Right lobe of liver (tissue), 4 donors: ENCODE data around the gene CREB3L4.

Experiments
- CTCF ChIP-seq, 4 donors: fragments of 200-600 bp in 3 of 4; fragments of 450-650 bp in 1 of 4; IDR thresholded peaks; one replicate each; pipeline versions ENCODE4 v1.5.1 to v1.8.0; 2016 to 2022; ENCODE audit warnings: antibody characterized with exemption in 4 of 4, mild to moderate bottlenecking in 2 of 4
- POLR2A ChIP-seq: fragments of 450-650 bp; IDR thresholded peaks from one replicate; pipeline ENCODE4 v1.6.1; 2017; ENCODE audit warnings: antibody characterized with exemption, mild to moderate bottlenecking
- donor health status: DM: no; HTN: no; CAD: no.
- donor health status: DM: no; HTN: no; CAD: no.
- donor health status: DM: no; HTN: yes; CAD: no.

- TF ChIP-seq POLR2A = no peak
- no peak for TF ChIP-seq CTCF (IDR thresholded peaks at IDR 0.05)
Measured at GRCh38 chr1:153991806-153992205, 24.1 kb downstream of the CREB3L4 start.
